KOPT-K1 (cell line): ENCODE data around the gene TEX2.
"Not testable (repeated sequence)": the region's sequence is repeated elsewhere in the genome, so short reads cannot be mapped to it uniquely, and the experiment has no call there.

Source experiments
- H3K27ac ChIP-seq: fragments of 200-600 bp; sonication (generic); 2 replicates; pipeline ENCODE4 v1.5.1; 2016; ENCODE audit warnings: antibody characterized with exemption, mild to moderate bottlenecking, low read depth, low read length; ENCODE audit not compliant: poor library complexity, severe bottlenecking
- H3K36me3 ChIP-seq: fragments of 200-600 bp; sonication (generic); 2 replicates; pipeline ENCODE4 v1.5.1; 2017; ENCODE audit warnings: antibody characterized with exemption, mild to moderate bottlenecking, low read length, moderate library complexity; ENCODE audit not compliant: insufficient read depth
- H3K9me3 ChIP-seq: fragments of 200-600 bp; sonication (generic); 2 replicates; pipeline ENCODE4 v1.5.1; 2017; ENCODE audit warnings: antibody characterized with exemption, low read length, mild to moderate bottlenecking; ENCODE audit not compliant: insufficient read depth, poor library complexity, severe bottlenecking

TEX2 gene

DNA sequence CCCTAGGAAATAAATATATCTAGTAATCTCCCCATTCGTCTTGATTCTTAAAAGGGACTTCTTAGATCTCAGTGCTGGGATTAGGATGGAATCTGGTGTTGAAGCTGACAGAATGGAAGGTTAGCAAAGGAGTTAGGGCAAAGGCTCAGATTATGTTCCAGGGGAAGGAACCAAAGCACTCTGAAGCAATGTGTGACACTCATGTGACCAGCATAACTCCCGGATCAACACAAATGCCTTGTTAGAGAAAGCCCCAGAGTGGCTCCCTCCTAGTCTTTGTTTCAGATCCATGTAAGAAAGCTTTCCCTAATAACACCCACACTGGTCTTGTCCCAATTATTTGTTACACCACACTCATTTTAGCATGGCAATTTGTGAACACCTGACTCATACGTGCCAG, 70.5 kb downstream of the TEX2 start:
- H3K27ac ChIP-seq: no peak overlapping the region
- no peaks in the 10 kb centered on the region for H3K9me3 ChIP-seq
- H3K36me3 ChIP-seq: peaks cover 42% of the 10 kb centered on the region

GRCh38 chr17:64190472-64190871, 72.6 kb downstream of the TEX2 start:
- Histone ChIP-seq H3K27ac (no peak overlapping the region), H3K9me3 (no peaks in the 10 kb centered on the region), H3K36me3 (peaks cover 63% of the 10 kb centered on the region)

DNA sequence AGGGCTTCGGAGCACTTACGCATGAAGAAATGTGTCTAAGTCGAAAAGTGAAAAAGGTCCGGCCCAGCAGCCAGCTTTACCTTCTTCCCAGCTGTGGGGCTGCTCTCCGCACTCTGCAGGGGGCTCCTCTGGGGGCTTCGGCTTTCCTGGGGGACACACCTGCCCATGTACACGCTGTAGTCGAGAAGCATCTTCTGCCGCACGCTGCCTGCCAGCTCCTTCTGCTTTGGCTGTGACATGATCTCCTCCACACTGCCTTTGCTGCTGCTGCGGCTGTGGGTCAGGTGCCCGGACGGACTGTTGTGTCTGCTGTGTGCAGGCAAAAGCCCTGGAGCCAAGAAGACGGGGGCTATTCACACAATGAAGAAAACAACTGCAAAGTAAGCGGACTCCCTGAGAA, 75.0 kb downstream of the TEX2 start:
- Histone ChIP-seq H3K9me3 (no peaks in the 10 kb centered on the region), H3K36me3 (peaks cover 56% of the 10 kb centered on the region), H3K27ac (no peak overlapping the region)

GRCh38 chr17:64187093-64187895, 75.8 kb downstream of the TEX2 start:
- Histone ChIP-seq H3K9me3 (no peaks in the 10 kb centered on the region), H3K36me3 (peaks cover 48% of the 10 kb centered on the region), H3K27ac (no peak overlapping the region)

DNA sequence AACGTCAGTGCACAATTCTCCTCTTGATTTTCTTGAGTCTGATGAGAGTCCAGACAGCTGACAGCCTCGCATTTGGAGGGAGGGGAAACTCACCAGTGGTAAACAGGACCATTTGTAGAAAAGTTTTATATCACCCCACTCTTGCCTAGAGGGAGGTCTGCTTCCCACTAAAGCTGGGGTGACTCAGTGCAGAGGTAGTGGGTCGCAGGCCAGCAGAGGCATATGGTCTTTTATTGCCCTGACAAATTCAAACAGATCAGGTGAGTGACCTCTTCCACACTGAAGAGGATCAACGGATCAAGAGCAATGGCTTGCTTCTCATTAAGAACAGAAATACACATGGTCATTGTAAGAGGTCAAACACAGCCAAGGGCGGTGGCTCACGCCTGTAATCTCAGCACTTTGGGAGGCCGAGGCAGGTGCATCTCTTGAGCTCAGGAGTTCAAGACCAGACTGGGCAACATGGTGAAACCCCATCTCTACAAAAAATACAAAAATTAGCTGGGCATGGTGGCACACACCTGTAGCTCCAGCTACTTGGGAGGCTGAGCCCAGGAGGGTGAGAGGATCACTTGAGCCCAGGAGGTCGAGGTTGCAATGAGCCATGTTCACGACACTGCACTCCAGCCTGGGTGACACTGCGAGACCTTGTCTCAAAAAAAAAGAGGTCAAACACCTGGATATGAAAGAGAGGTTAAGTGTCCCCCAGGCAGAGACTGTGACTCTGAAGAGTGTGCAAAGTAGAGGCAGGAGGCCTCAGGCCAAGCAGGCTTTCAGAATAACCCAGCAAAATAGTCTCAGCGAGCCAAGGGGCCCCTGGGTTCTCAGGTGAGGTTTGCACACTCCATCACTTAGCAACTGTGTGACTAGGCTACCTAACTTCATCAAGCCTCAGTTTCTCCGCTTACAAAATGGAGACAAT, 76.6 kb downstream of the TEX2 start:
- no peaks in the 10 kb centered on the region for H3K9me3 ChIP-seq
- H3K27ac ChIP-seq: no peak overlapping the region
- H3K36me3 ChIP-seq: peaks cover 46% of the 10 kb centered on the region

- H3K36me3 ChIP-seq: peaks cover 37% of the 10 kb centered on the region
- H3K9me3 ChIP-seq, H3K27ac ChIP-seq: not testable (repeated sequence)
Measured at GRCh38 chr17:64185557-64185956, 77.5 kb downstream of the TEX2 start.

DNA sequence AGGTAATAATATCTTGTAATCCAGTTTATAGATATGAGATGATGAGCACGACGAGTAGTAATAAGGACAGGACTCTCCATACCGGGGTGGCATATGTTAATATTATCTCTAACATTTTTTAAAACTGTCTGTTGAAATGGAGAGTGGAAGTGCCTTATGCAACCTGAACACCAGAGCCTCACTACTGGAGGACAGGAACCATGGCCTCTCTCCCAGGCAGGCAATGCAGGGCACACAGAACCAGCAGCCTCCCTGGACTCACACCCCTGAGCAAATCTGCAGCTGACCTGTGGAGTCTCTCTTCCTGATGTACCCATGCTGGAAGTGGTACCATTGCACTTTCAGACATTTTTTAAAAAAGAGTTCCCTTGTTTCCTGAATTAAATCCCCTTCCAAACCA, 78.0 kb downstream of the TEX2 start:
- Histone ChIP-seq H3K27ac (no peak overlapping the region), H3K36me3 (peaks cover 34% of the 10 kb centered on the region; the same call in 1 of the 2 replicates), H3K9me3 (no peaks in the 10 kb centered on the region)

DNA sequence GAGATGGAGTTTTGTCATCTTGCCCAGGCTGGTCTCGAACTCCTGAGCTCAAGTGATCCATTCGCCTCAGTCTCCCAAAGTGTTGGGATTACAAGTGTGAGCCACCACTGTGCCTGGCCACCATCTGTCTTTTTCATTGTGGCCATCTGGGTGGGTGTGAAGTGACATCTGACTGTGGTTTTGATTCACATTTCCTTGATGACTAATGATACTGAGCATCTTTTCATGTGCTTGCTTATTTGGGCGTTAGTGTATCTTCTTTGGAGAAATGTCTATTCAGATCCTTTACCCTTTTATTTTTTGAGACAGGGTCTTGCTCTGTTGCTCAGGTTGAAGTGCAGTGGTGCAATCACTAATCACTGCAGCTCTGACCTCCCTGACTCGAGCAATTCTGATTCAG, 79.2 kb downstream of the TEX2 start:
- H3K27ac ChIP-seq: no peak overlapping the region
- H3K9me3 ChIP-seq: no peaks in the 10 kb centered on the region
- peaks cover 47% of the 10 kb centered on the region; the same call in 1 of the 2 replicates for H3K36me3 ChIP-seq

DNA sequence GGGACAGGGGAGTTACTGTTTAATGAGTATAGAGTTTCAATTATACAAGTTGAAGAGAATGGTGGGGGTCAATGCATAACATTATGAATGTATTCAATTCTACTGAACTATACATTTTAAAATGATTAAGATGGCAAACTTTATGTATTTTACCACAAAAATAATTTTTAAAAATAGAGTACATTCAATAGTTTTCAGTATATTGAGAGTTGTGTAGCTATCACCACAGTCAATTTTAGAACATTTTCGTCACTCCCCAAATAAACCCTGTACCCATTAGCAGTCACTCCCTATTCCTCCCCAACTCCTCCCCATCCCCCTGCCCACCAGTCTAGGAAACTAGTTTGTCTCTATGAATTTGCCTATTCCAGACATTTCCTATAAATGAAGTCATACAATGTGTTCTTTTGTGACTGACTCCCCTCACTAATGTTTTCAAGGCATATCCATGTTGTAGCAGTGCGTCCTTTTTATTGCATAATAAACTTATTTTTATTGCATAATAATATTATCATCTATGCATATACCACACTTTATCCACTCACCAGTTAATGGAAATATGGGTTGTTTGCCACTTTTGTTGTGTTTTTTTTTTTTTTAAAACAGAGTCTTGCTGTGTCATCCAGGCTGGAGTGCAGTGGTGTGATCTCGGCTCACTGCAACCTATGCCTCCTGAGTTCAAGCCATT, 80.6 kb downstream of the TEX2 start:
- H3K36me3 ChIP-seq: peaks cover 52% of the 10 kb centered on the region; the same call in 1 of the 2 replicates
- H3K27ac ChIP-seq: no peak overlapping the region
- H3K9me3 ChIP-seq: no peaks in the 10 kb centered on the region

GRCh38 chr17:64180089-64181073, 82.7 kb downstream of the TEX2 start:
- no peaks in the 10 kb centered on the region for H3K9me3 ChIP-seq
- no peak overlapping the region for H3K27ac ChIP-seq
- peaks cover 53% of the 10 kb centered on the region for H3K36me3 ChIP-seq

GRCh38 chr17:64179024-64179423, 84.0 kb downstream of the TEX2 start:
- H3K36me3 ChIP-seq: peaks cover 63% of the 10 kb centered on the region
- H3K9me3 ChIP-seq, H3K27ac ChIP-seq: not testable (repeated sequence)

GRCh38 chr17:64178011-64178825, 84.8 kb downstream of the TEX2 start:
- Histone ChIP-seq H3K27ac (no peak overlapping the region), H3K36me3 (peaks cover 71% of the 10 kb centered on the region), H3K9me3 (no peaks in the 10 kb centered on the region)

DNA sequence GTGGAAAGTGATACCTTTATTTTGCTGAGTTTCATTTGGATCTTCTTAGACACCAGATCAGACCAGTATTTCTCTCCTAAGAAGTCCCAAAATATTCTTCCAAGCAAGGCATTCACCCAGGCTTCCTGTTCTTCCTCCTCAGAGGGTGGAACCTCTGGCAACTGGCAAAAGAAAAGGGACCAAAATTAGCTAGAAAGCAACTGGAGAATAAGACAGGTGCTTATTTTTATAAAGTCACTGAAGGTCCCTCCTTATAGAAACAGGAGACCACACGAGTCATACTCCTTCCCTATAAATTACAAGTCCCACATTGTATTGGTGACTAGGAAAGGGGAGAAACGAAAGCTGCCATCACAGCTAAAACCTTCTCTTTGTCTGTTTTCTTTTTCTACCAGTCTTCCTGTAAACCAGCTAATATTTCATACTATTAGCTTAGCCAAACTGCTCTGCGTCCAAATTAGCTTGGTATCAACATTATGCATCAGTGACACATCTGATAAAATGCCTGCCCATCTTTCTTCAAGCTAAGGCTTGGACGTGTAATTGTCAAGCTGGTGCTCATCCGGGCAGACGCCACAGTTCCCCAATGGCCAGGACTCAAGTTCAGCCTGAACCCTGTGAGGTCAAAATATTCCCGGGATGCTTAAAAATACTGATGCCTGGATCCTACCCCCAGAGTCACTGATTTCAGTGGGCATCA, 85.6 kb downstream of the TEX2 start:
- no peaks in the 10 kb centered on the region for H3K9me3 ChIP-seq
- H3K36me3 ChIP-seq: peaks cover 74% of the 10 kb centered on the region
- H3K27ac ChIP-seq: no peak overlapping the region
